Caco-2 (cell line): ENCODE results near the gene IFNA13. TPM values are rescaled to one million over a fixed set of nuclear protein-coding genes. Genes with fewer than 3 reads are reported as not detected.

Source experiments
- Bru-seq: library from RNA; stranded (reverse); fragments of 400-500 nt; gene quantifications from one replicate; lab custom pipeline; 2021; lab: Mats Ljungman, UMichigan
- BruChase-seq, 2 experiments: library from RNA; stranded (reverse); fragments of 400-500 nt; gene quantifications; one replicate each; lab custom pipeline; 2021; lab: Mats Ljungman, UMichigan
- BruUV-seq: library from RNA; stranded (reverse); fragments of 400-500 nt; replicated peaks from 2 replicates; lab custom pipeline; 2021; lab: Mats Ljungman, UMichigan
- CTCF ChIA-PET: fragments of 300-600 bp; sonication (Branson Sonifier 250); formaldehyde crosslinking; loops from one replicate; lab custom pipeline; 2022; ENCODE audit warnings: antibody characterized with exemption; lab: Charles Lee
- POLR2A ChIA-PET: fragments of 300-600 bp; sonication (Branson Sonifier 250); formaldehyde crosslinking; loops from one replicate; lab custom pipeline; 2022; ENCODE audit warnings: antibody characterized with exemption; lab: Charles Lee
- DNase-seq, 2 experiments: peaks; one replicate each; pipeline versions ENCODE4 v3.0.0 to v3.0.0-alpha.2; 2020 to 2022
- H3K27me3 ChIP-seq: replicated peaks from 2 replicates; pipeline ENCODE4 v1.6.0; 2011; ENCODE audit warnings: low read length; ENCODE audit not compliant: control insufficient read depth, insufficient read depth
- H3K36me3 ChIP-seq: 2 replicates; pipeline ENCODE4 v1.5.1; 2011; ENCODE audit warnings: low read length; ENCODE audit not compliant: control insufficient read depth, insufficient read depth
- H3K4me1 ChIP-seq: fragments of 250-450 bp; sonication (Bioruptor Pico); 2 replicates; pipeline ENCODE4 v1.5.1; 2020; ENCODE audit warnings: mild to moderate bottlenecking
- H3K4me3 ChIP-seq: 2 replicates; pipeline ENCODE4 v1.5.1; 2011; ENCODE audit warnings: low read depth, mild to moderate bottlenecking, control low read depth, low read length
- H3K9me3 ChIP-seq: fragments of 250-450 bp; sonication (Bioruptor Pico); 2 replicates; pipeline ENCODE4 v1.5.1; 2020; ENCODE audit warnings: mild to moderate bottlenecking, moderate library complexity
- H3K27ac Mint-ChIP-seq: one replicate; pipeline ENCODE4 v1.8.0; 2022; ENCODE audit warnings: mixed read lengths; ENCODE audit not compliant: unreplicated experiment
- H3K27me3 Mint-ChIP-seq: one replicate; pipeline ENCODE4 v1.8.0; 2022; ENCODE audit warnings: mixed read lengths; ENCODE audit not compliant: insufficient read depth, unreplicated experiment
- H3K36me3 Mint-ChIP-seq: one replicate; pipeline ENCODE4 v1.8.0; 2022; ENCODE audit warnings: mild to moderate bottlenecking, mixed read lengths; ENCODE audit not compliant: insufficient read depth, unreplicated experiment
- H3K4me1 Mint-ChIP-seq: one replicate; pipeline ENCODE4 v1.8.0; 2022; ENCODE audit warnings: low read depth, mixed read lengths; ENCODE audit not compliant: unreplicated experiment
- H3K4me3 Mint-ChIP-seq: one replicate; pipeline ENCODE4 v1.8.0; 2022; ENCODE audit warnings: mild to moderate bottlenecking, moderate library complexity, mixed read lengths; ENCODE audit not compliant: unreplicated experiment
- H3K9me3 Mint-ChIP-seq: one replicate; pipeline ENCODE4 v1.8.0; 2022; ENCODE audit warnings: mixed read lengths; ENCODE audit not compliant: unreplicated experiment
- CTCF ChIP-seq, 2 experiments: fragments of 200-600 bp in 1 of 2; IDR thresholded peaks; 1 replicate in 1 of 2; 2 replicates in 1 of 2; pipeline versions ENCODE4 v1.5.1 to v1.8.0; 2011 to 2022; ENCODE audit warnings: antibody characterized with exemption in 1 of 2, control low read depth in 1 of 2, inconsistent platforms in 1 of 2, low read depth in 1 of 2, low read length in 1 of 2, mild to moderate bottlenecking in 1 of 2, moderate library complexity in 1 of 2; ENCODE audit not compliant: insufficient read depth in 1 of 2, severe bottlenecking in 1 of 2, unreplicated experiment in 1 of 2
- intact Hi-C: fragments of 100-400 bp; cut with micrococcal nuclease; formaldehyde crosslinking; loops from one replicate; pipeline ENCODE4 v1.10.0; 2022; ENCODE audit not compliant: unreplicated experiment
- long read RNA-seq: library from polyadenylated mRNA; stranded (forward); transcript quantifications from one replicate; pipeline ENCODE4 v2.0.0, GENCODE V29; 2022
- total RNA-seq: library from RNA; stranded (reverse); gene quantifications from 2 replicates; pipeline ENCODE4 v1.2.3, GENCODE V29; 2022

IFNA13 gene
- total RNA-seq (not detected in 2 replicates), Bru-seq, nascent RNA (not detected), BruChase-seq, experiment 1, labeled RNA remaining after a 2-hour chase (not detected), BruChase-seq, experiment 2, labeled RNA remaining after a 6-hour chase (not detected)
- long read RNA-seq, result 0 reads

- H3K36me3 Mint-ChIP-seq, result no peaks in the 10 kb centered on the region
- no TSS peak for BruUV-seq
- H3K9me3 Mint-ChIP-seq, result no peaks in the 10 kb centered on the region
- no peak for DNase-seq
- H3K27ac Mint-ChIP-seq, result no peak within 1 kb of the TSS
- Histone ChIP-seq H3K27me3 (no peaks in the 10 kb centered on the region; the same call in 1 of the 2 replicates), H3K4me1 (no peaks in the 10 kb centered on the region), H3K36me3 (no peaks in the 10 kb centered on the region), H3K9me3 (no peaks in the 10 kb centered on the region), H3K4me3 (no peak within 1 kb of the TSS)
- intact Hi-C loops, result no loop called here
- TF ChIP-seq CTCF (IDR thresholded peaks at IDR 0.05; ENCODE audit: insufficient read depth in 1 of 2, low read depth in 1 of 2, low read length in 1 of 2, severe bottlenecking in 1 of 2, unreplicated experiment in 1 of 2), result no peak
- peaks cover 6% of the 10 kb centered on the region for H3K4me1 Mint-ChIP-seq
- ChIA-PET POLR2A (no interaction called here), CTCF (no interaction called here)
- H3K27me3 Mint-ChIP-seq, result peaks cover 3% of the 10 kb centered on the region
- no peak within 1 kb of the TSS for H3K4me3 Mint-ChIP-seq
Measured at GRCh38 chr9:21367957-21368356, at the start of gene IFNA13. Gene IFNA13, minus strand, starts transcription at chr9:21368057. Its CDS starts 47 bp downstream, at chr9:21368010.

GRCh38 chr9:21415493-21416267 is 47.8 kb upstream of the IFNA13 start:
- Mint-ChIP-seq H3K9me3 (no peaks in the 10 kb centered on the region), H3K36me3 (no peaks in the 10 kb centered on the region), H3K27ac (no peak overlapping the region), H3K4me1 (no peaks in the 10 kb centered on the region), H3K4me3 (no peak overlapping the region), H3K27me3 (peaks cover 3% of the 10 kb centered on the region)
- intact Hi-C loops, result no loop called here
- no peak for TF ChIP-seq CTCF (IDR thresholded peaks at IDR 0.05; ENCODE audit: insufficient read depth in 1 of 2, low read depth in 1 of 2, low read length in 1 of 2, severe bottlenecking in 1 of 2, unreplicated experiment in 1 of 2)
- no peak for DNase-seq
- BruUV-seq, result no TSS peak
- H3K36me3 ChIP-seq, result no peaks in the 10 kb centered on the region
- no peaks in the 10 kb centered on the region for H3K27me3 ChIP-seq
- no peak overlapping the region for H3K4me3 ChIP-seq
- POLR2A ChIA-PET, result no interaction called here
- no peaks in the 10 kb centered on the region for H3K4me1 ChIP-seq
- H3K9me3 ChIP-seq, result no peaks in the 10 kb centered on the region
- CTCF ChIA-PET, result no interaction called here

- no peaks in the 10 kb centered on the region for H3K36me3 Mint-ChIP-seq
- no peaks in the 10 kb centered on the region for H3K9me3 ChIP-seq
- H3K9me3 Mint-ChIP-seq, result no peaks in the 10 kb centered on the region
- no peaks in the 10 kb centered on the region for H3K27me3 ChIP-seq
- no peak for TF ChIP-seq CTCF (IDR thresholded peaks at IDR 0.05; ENCODE audit: insufficient read depth in 1 of 2, low read depth in 1 of 2, low read length in 1 of 2, severe bottlenecking in 1 of 2, unreplicated experiment in 1 of 2)
- POLR2A ChIA-PET, result no interaction called here
- no peak overlapping the region for H3K27ac Mint-ChIP-seq
- H3K36me3 ChIP-seq, result no peaks in the 10 kb centered on the region
- H3K4me3 Mint-ChIP-seq, result no peak overlapping the region
- CTCF ChIA-PET, result no interaction called here
- H3K27me3 Mint-ChIP-seq, result peaks cover 8% of the 10 kb centered on the region
- BruUV-seq, result no TSS peak
- intact Hi-C loops, result no loop called here
- no peak for DNase-seq
- H3K4me1 Mint-ChIP-seq, result no peaks in the 10 kb centered on the region
- H3K4me1 ChIP-seq, result no peaks in the 10 kb centered on the region
- H3K4me3 ChIP-seq, result no peak overlapping the region
Measured at GRCh38 chr9:21414220-21414940, 46.5 kb upstream of the IFNA13 start.
